ENCODE measurements around the gene CADM1.

GRCh38 chr11:115363426-115363825, 140.8 kb downstream of the CADM1 start:
- TF ChIP-seq CTCF (IDR thresholded peaks at IDR 0.05 in 4 of 5, conservative IDR thresholded peaks at IDR 0.05 in 1 of 5) (no peak), POLR2A (IDR thresholded peaks at IDR 0.05) (no peak)

All from gastrocnemius medialis (tissue), 4 donors.